ENCODE measurements around the gene PHF5A.

Gene PHF5A

GRCh38 chr22:41485033-41485432 is 16.5 kb upstream of the PHF5A start:
- H3K27ac ChIP-seq (ENCODE audit: low read length), result no peak overlapping the region
- H3K4me3 ChIP-seq (ENCODE audit: low read depth in 1 of 2, low read length in 2 of 2), result no peak overlapping the region
- no peaks in the 10 kb centered on the region for H3K36me3 ChIP-seq (ENCODE audit: control insufficient read depth in 1 of 2, insufficient read depth in 2 of 2, low read length in 2 of 2)
- H3K27me3 ChIP-seq (ENCODE audit: low read depth, low read length), result no peaks in the 10 kb centered on the region
- peaks cover 31 to 64% of the 10 kb centered on the region in 2 donors for H3K4me1 ChIP-seq (ENCODE audit: control insufficient read depth in 1 of 2, insufficient read depth in 2 of 2, low read length in 2 of 2)
- no peaks in the 10 kb centered on the region for H3K9me3 ChIP-seq (ENCODE audit: control insufficient read depth in 1 of 2, low read length in 2 of 2)

GRCh38 chr22:41482319-41482935 is 13.9 kb upstream of the PHF5A start:
- no peaks in the 10 kb centered on the region for H3K27me3 ChIP-seq (ENCODE audit: low read depth, low read length)
- peak overlapping the region; percentile 65 for H3K27ac ChIP-seq (ENCODE audit: low read length)
- H3K9me3 ChIP-seq (ENCODE audit: control insufficient read depth in 1 of 2, low read length in 2 of 2), result no peaks in the 10 kb centered on the region
- peaks cover 29 to 59% of the 10 kb centered on the region in 2 donors for H3K4me1 ChIP-seq (ENCODE audit: control insufficient read depth in 1 of 2, insufficient read depth in 2 of 2, low read length in 2 of 2)
- H3K36me3 ChIP-seq (ENCODE audit: control insufficient read depth in 1 of 2, insufficient read depth in 2 of 2, low read length in 2 of 2), result peaks cover 3 to 8% of the 10 kb centered on the region in 2 donors
- H3K4me3 ChIP-seq (ENCODE audit: low read depth in 1 of 2, low read length in 2 of 2), result no peak overlapping the region

- H3K36me3 ChIP-seq (ENCODE audit: control insufficient read depth in 1 of 2, insufficient read depth in 2 of 2, low read length in 2 of 2), result peaks cover 3 to 9% of the 10 kb centered on the region in 2 donors
- no peaks in the 10 kb centered on the region for H3K9me3 ChIP-seq (ENCODE audit: control insufficient read depth in 1 of 2, low read length in 2 of 2)
- H3K4me1 ChIP-seq (ENCODE audit: control insufficient read depth in 1 of 2, insufficient read depth in 2 of 2, low read length in 2 of 2), result peaks cover 24 to 54% of the 10 kb centered on the region in 2 donors
- no peak overlapping the region for H3K4me3 ChIP-seq (ENCODE audit: low read depth in 1 of 2, low read length in 2 of 2)
- peak overlapping the region; percentile 70 for H3K27ac ChIP-seq (ENCODE audit: low read length)
- H3K27me3 ChIP-seq (ENCODE audit: low read depth, low read length), result no peaks in the 10 kb centered on the region
These were observed 13.4 kb upstream of the PHF5A start for GRCh38 chr22:41481925-41482318.

- Histone ChIP-seq H3K27ac (ENCODE audit: low read length) (peak overlapping the region; percentile 70), H3K4me1 (ENCODE audit: control insufficient read depth in 1 of 2, insufficient read depth in 2 of 2, low read length in 2 of 2) (peaks cover 21 to 50% of the 10 kb centered on the region in 2 donors), H3K4me3 (ENCODE audit: low read depth in 1 of 2, low read length in 2 of 2) (no peak overlapping the region), H3K27me3 (ENCODE audit: low read depth, low read length) (no peaks in the 10 kb centered on the region), H3K36me3 (ENCODE audit: control insufficient read depth in 1 of 2, insufficient read depth in 2 of 2, low read length in 2 of 2) (peaks cover 3 to 9% of the 10 kb centered on the region in 2 donors), H3K9me3 (ENCODE audit: control insufficient read depth in 1 of 2, low read length in 2 of 2) (no peaks in the 10 kb centered on the region)
These were observed 12.8 kb upstream of the PHF5A start for GRCh38 chr22:41481131-41481830.

- Histone ChIP-seq H3K9me3 (ENCODE audit: control insufficient read depth in 1 of 2, low read length in 2 of 2) (no peaks in the 10 kb centered on the region), H3K4me1 (ENCODE audit: control insufficient read depth in 1 of 2, insufficient read depth in 2 of 2, low read length in 2 of 2) (peaks cover 21 to 47% of the 10 kb centered on the region in 2 donors), H3K4me3 (ENCODE audit: low read depth in 1 of 2, low read length in 2 of 2) (peak overlapping the region in 1 of 2 donors; percentile 7), H3K27me3 (ENCODE audit: low read depth, low read length) (no peaks in the 10 kb centered on the region), H3K27ac (ENCODE audit: low read length) (peak overlapping the region; percentile 70), H3K36me3 (ENCODE audit: control insufficient read depth in 1 of 2, insufficient read depth in 2 of 2, low read length in 2 of 2) (peaks cover 3 to 9% of the 10 kb centered on the region in 2 donors)
These were observed 11.9 kb upstream of the PHF5A start for GRCh38 chr22:41480397-41480735.

GRCh38 chr22:41479671-41480396 is 11.3 kb upstream of the PHF5A start:
- H3K27me3 ChIP-seq (ENCODE audit: low read depth, low read length), result no peaks in the 10 kb centered on the region
- H3K27ac ChIP-seq (ENCODE audit: low read length), result peak overlapping the region; percentile 70
- H3K36me3 ChIP-seq (ENCODE audit: control insufficient read depth in 1 of 2, insufficient read depth in 2 of 2, low read length in 2 of 2), result peaks cover 3 to 9% of the 10 kb centered on the region in 2 donors
- H3K4me3 ChIP-seq (ENCODE audit: low read depth in 1 of 2, low read length in 2 of 2), result peak overlapping the region in 1 of 2 donors; percentile 1
- peaks cover 21 to 47% of the 10 kb centered on the region in 2 donors for H3K4me1 ChIP-seq (ENCODE audit: control insufficient read depth in 1 of 2, insufficient read depth in 2 of 2, low read length in 2 of 2)
- no peaks in the 10 kb centered on the region for H3K9me3 ChIP-seq (ENCODE audit: control insufficient read depth in 1 of 2, low read length in 2 of 2)

- H3K4me3 ChIP-seq (ENCODE audit: low read depth in 1 of 2, low read length in 2 of 2), result no peak overlapping the region
- peak overlapping the region; percentile 70 for H3K27ac ChIP-seq (ENCODE audit: low read length)
- H3K36me3 ChIP-seq (ENCODE audit: control insufficient read depth in 1 of 2, insufficient read depth in 2 of 2, low read length in 2 of 2), result peaks cover 3 to 9% of the 10 kb centered on the region in 2 donors
- no peaks in the 10 kb centered on the region for H3K9me3 ChIP-seq (ENCODE audit: control insufficient read depth in 1 of 2, low read length in 2 of 2)
- peaks cover 21 to 47% of the 10 kb centered on the region in 2 donors for H3K4me1 ChIP-seq (ENCODE audit: control insufficient read depth in 1 of 2, insufficient read depth in 2 of 2, low read length in 2 of 2)
- no peaks in the 10 kb centered on the region for H3K27me3 ChIP-seq (ENCODE audit: low read depth, low read length)
These were observed 10.5 kb upstream of the PHF5A start for GRCh38 chr22:41478891-41479521.

GRCh38 chr22:41478473-41478872 is 10.0 kb upstream of the PHF5A start:
- H3K27ac ChIP-seq (ENCODE audit: low read length), result no peak overlapping the region
- H3K9me3 ChIP-seq (ENCODE audit: control insufficient read depth in 1 of 2, low read length in 2 of 2), result no peaks in the 10 kb centered on the region
- peaks cover 3 to 9% of the 10 kb centered on the region in 2 donors for H3K36me3 ChIP-seq (ENCODE audit: control insufficient read depth in 1 of 2, insufficient read depth in 2 of 2, low read length in 2 of 2)
- no peak overlapping the region for H3K4me3 ChIP-seq (ENCODE audit: low read depth in 1 of 2, low read length in 2 of 2)
- peaks cover 21 to 51% of the 10 kb centered on the region in 2 donors for H3K4me1 ChIP-seq (ENCODE audit: control insufficient read depth in 1 of 2, insufficient read depth in 2 of 2, low read length in 2 of 2)
- H3K27me3 ChIP-seq (ENCODE audit: low read depth, low read length), result no peaks in the 10 kb centered on the region

GRCh38 chr22:41474872-41475451 is 6.5 kb upstream of the PHF5A start:
- no peaks in the 10 kb centered on the region for H3K27me3 ChIP-seq (ENCODE audit: low read depth, low read length)
- peaks cover 7 to 16% of the 10 kb centered on the region in 2 donors for H3K36me3 ChIP-seq (ENCODE audit: control insufficient read depth in 1 of 2, insufficient read depth in 2 of 2, low read length in 2 of 2)
- H3K4me3 ChIP-seq (ENCODE audit: low read depth in 1 of 2, low read length in 2 of 2), result no peak overlapping the region
- no peaks in the 10 kb centered on the region for H3K9me3 ChIP-seq (ENCODE audit: control insufficient read depth in 1 of 2, low read length in 2 of 2)
- H3K27ac ChIP-seq (ENCODE audit: low read length), result no peak overlapping the region
- peaks cover under 1 to 39% of the 10 kb centered on the region in 2 donors for H3K4me1 ChIP-seq (ENCODE audit: control insufficient read depth in 1 of 2, insufficient read depth in 2 of 2, low read length in 2 of 2)

- peak overlapping the region; percentile 12 for H3K27ac ChIP-seq (ENCODE audit: low read length)
- H3K36me3 ChIP-seq (ENCODE audit: control insufficient read depth in 1 of 2, insufficient read depth in 2 of 2, low read length in 2 of 2), result peaks cover 15 to 18% of the 10 kb centered on the region in 2 donors
- H3K4me3 ChIP-seq (ENCODE audit: low read depth in 1 of 2, low read length in 2 of 2), result no peak overlapping the region
- H3K4me1 ChIP-seq (ENCODE audit: control insufficient read depth in 1 of 2, insufficient read depth in 2 of 2, low read length in 2 of 2), result peaks cover 9 to 49% of the 10 kb centered on the region in 2 donors
- no peaks in the 10 kb centered on the region for H3K9me3 ChIP-seq (ENCODE audit: control insufficient read depth in 1 of 2, low read length in 2 of 2)
- no peaks in the 10 kb centered on the region for H3K27me3 ChIP-seq (ENCODE audit: low read depth, low read length)
These were observed 3.1 kb upstream of the PHF5A start for GRCh38 chr22:41471568-41471967.

- Histone ChIP-seq H3K27me3 (ENCODE audit: low read depth, low read length) (no peaks in the 10 kb centered on the region), H3K9me3 (ENCODE audit: control insufficient read depth in 1 of 2, low read length in 2 of 2) (no peaks in the 10 kb centered on the region), H3K4me1 (ENCODE audit: control insufficient read depth in 1 of 2, insufficient read depth in 2 of 2, low read length in 2 of 2) (peaks cover 9 to 49% of the 10 kb centered on the region in 2 donors), H3K36me3 (ENCODE audit: control insufficient read depth in 1 of 2, insufficient read depth in 2 of 2, low read length in 2 of 2) (peaks cover 15 to 25% of the 10 kb centered on the region in 2 donors), H3K27ac (ENCODE audit: low read length) (peak overlapping the region; percentile 12), H3K4me3 (ENCODE audit: low read depth in 1 of 2, low read length in 2 of 2) (no peak overlapping the region)
These were observed 2.4 kb upstream of the PHF5A start for GRCh38 chr22:41470886-41471285.
